HG03439 (cell line): ENCODE results near the gene DGKI.
"Not testable (repeated sequence)": the region's sequence is repeated elsewhere in the genome, so short reads cannot be mapped to it uniquely, and the experiment has no call there.

ENCODE experiments used
- ATAC-seq: cut with Tn5 transposase; IDR thresholded peaks from one replicate; pipeline ENCODE4 v1.9.1; 2021; ENCODE audit warnings: mild to moderate bottlenecking, moderate library complexity; ENCODE audit not compliant: unreplicated experiment

DGKI gene

DNA sequence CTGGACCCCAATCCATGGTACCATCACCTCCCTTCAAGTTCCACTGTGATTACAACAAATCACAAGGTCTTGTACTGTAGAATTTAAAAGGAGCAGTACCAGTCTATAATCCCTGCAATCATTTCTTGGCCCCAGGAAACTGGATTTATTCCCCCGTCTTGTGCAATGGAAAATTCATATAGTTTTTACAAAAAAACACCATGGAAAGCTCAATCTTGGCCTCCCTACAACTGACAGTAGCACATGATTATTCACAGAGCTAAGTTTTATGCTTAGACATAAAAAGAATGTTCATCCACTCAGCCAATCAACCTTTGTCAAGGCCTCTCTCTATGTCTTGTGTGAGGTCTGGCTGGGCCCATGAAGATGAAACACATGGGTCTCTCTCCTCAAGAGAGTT, 10.2 kb downstream of the DGKI start:
- no peak for ATAC-seq

DNA sequence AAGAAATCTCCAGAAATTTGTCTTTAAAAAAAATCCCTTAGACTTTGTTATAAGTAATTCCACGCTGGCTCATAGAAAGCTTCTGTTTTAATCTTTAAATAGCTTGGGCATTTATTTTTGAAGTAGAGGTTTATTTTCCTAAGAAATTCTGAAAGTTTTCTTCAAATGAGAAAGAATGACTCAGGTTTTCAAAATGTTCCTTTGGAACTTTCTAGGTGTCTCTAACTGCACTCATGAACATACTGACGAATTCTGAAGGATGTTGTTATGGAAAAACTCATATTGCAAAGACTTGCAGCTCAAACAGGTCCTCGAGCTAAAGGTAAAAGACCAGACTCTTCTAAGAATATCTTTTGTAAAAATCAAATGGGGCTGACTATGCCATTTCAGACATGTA, 10.7 kb downstream of the DGKI start:
- ATAC-seq = no peak

DNA sequence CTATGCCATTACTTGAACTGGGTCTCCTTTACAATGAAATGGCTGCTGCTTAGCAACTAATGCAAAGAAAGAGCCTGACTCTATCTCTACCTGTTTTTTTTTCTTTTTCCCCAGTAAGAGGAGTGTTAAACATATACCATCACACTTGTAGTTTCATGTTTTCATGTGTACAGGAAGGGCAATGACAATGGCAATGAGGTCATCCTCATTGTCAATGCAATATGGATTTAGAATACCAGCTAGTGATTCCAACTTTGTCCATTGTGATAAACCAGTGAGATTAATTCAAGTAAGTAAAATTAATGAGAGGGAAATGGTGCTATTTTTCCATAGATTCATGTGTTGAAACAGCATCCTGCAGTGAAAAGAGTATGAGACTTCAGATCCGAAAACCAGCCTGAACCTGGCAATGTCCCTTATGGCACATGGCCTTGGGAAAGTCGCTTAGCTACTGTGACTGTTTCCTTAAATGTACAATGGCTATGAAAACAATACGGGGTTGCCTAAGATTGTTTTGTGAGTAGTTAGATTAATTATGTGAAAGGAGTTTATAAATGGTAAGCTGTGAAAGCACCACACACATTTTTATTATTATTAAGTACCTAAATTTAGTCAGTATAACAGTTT, 11.2 kb downstream of the DGKI start:
- no peak for ATAC-seq

DNA sequence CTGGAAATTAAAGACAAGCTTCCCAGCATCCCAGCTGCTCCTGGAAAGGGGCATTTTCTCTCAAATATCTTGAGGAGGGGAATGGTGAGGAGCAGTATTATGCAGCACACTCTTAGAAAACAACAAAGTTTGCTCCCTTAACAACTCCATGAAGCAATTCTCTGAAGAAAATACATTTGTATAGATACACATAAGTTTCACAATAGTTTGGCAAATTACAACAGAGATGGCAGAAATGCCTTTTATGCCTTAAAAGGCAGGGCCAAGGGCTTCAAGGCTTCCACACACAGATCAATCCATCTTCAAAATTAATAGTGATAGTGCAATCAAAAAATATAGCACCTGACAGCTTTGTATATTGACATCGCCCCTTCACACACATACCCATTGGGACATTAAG, 12.2 kb downstream of the DGKI start:
- no peak for ATAC-seq

DNA sequence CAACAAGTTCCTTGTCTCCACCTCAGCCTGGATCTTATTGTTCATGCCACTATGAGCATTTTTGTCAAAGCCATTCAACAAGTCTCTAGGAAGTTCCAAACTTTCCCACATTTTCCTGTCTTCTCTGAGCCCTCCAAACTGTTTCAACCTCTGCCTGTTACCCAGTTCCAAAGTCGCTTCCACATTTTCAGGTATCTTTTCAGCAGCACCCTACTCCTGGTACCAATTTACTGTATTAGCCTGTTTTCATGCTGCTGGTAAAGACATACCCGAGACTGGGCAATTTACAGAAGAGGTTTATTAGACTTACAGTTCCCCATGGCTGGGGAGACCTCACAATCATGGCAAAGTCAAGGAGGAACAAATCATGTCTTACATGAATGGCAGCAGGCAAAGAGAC, 13.8 kb downstream of the DGKI start:
- ATAC-seq = not testable (repeated sequence)

DNA sequence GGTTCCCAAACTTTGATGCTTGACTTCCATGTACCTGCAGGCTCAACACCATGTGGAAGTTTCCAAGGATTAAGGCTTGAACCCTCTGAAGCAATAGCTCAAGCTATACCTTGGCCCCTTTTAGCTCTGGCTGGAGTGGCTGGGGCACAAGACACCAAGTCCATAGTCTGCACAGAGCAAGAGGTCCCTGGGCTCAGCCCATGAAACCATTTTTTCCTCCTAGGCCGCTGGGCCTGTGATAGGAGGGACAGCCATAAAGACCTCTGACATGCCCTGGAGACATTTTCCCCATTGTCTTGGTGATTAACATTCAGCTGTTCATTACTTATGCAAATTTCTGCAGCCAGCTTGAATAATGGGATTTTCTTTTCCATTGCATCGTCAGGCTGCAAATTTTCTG, 14.4 kb downstream of the DGKI start:
- no peak for ATAC-seq

DNA sequence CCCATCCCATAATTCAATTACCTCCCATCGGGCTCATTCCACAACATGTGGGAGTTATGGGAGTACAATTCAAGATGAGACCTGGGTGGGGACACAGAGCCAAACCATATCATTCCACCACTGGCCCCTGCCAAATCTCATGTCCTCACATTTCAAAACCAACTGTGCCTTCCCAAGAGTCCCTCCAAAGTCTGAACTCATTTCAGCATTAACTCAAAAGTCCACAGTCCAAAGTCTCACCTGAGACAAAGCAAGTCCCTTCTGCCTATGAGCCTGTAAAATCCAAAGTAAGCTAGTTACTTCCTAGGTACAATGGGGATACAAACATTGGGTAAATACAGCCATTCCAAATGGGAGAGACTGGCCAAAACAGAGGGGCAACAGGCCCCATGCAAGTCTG, 15.2 kb downstream of the DGKI start:
- not testable (repeated sequence) for ATAC-seq

DNA sequence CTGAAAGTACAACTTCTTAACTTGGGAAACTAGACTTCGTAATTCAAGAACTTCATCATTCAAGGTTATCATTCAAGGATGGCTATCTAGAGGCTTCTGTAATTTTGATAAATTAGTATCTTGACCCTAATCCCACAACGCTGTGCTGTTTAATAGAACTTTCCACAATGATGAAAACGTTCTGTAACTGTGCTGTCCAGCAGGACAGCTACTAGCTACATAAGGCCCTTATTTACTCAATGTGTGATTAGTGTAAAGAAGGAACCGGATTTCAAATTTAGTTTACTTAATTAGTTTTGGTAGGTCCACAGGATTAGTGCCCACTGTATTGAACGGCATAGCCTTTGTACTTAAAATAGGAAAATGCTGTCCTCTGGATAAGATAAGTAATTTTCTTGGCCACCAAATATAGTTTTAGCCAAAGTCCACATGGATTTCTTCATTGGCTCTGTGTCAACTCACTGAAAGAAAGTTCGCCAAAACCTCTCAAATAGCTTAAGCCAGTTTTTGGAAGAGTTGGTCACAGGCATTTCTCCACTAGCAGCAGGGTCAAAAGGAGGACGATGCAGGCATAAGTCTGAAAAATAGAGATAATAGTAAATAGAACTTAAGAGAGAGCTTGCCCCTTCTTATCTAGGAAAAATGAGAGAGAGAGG, 17.3 kb downstream of the DGKI start:
- ATAC-seq = no peak

DNA sequence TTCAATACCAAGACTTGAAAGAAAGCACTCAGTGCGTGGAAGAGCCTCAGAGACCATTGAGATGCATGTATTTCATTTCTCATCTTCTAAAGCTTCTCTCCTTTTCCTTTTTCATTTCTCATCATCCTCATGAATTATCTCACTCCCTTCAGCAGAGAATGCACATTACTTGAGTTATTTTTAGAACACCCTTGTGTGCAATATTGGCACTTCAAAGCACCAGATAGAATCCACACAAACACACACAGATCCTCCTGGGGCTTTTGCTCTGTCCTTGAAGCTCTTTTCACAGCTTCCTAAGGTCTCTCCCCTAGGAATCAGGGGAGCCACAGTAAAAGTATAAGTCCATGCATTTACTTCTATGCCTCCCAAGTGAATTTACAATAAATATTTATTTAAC, 18.3 kb downstream of the DGKI start:
- no peak for ATAC-seq

DNA sequence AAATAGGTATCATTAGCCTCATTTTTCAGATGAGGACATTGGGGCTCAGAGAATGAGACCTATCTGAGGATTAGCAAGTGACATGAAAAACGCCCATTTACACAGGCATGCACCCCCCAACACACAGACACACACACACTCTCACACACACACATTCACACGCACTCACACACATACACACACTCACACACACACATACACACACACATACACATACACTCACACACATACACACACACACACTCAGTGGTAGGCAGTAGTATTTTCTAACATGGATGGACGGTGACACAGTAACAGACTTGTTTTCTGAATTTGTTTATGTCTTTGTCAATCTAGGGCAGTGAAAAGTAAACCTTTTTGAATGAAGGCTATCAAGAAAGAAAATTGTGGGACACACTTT, 21.3 kb downstream of the DGKI start:
- no peak for ATAC-seq

DNA sequence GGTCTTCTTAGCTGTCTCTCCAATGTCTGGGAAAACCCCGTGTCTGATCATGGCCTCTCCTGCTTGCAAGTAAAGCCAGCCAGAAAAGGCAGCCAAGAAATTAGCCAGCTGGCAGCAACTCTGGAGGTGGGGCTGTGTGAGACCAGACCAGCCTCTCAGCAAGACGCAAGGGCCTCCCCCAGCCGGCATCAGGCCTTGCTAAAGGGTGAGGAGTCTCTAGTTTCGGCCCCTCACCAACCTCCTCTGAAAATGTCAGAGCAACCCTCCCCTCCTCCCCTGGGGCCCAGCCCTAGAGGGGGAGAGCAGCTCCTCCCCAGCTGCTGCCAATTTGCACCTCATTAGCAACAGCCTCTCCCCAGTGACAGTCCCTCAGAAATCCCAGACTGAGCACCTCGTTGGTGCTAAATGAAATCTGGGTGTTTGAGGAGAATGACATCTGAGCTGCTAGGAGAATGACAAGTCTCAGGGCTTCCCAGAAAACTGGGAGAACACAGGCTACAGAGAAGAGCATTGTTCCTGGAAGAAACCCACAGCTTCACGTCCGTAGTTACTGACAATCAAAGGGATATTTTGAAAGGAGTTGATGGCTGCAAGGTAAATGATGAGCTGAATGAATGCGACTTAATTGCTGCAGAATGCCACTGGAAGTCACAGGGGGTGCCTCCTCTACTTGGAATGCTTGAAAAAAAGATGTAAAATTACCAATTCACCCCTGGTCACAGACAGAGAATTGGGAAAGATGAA, 25.9 kb downstream of the DGKI start:
- ATAC-seq = no peak

DNA sequence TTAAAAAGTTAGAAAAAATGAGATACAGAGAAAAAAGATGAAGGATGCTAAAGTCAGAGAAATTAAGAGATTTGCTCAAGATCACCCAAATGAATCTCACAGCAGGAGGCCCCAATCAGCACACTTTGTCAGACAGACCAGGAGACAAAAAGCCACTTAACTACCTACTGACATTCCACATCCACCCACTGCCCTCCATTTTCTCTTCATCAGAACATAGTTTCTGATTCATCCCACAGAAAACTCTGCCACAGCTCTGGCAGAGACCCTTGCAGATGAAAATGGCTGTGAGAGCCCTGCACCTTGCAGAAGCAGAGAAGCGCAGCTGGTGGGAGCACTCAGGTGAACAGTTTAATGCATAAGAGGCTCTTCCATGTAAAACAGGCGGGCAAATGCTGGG, 26.6 kb downstream of the DGKI start:
- no peak for ATAC-seq

DNA sequence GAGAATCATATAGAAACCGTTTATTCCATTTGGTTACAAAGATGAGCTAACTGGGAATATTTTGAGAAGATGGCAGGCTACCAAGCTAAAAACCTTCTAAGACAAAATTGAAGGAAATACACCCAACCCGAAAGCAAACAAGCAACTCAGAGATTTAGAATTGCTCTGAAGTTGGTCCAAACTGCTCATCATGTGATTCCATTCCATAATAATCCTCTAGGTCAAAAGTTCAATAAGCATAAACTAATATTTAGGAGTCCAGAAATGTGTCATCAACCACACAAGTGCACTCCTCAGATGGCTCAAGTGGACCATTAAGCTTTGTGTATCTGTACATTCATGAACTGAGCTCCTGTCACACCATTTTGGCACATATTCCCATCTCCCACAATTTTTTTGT, 28.7 kb downstream of the DGKI start:
- no peak for ATAC-seq

DNA sequence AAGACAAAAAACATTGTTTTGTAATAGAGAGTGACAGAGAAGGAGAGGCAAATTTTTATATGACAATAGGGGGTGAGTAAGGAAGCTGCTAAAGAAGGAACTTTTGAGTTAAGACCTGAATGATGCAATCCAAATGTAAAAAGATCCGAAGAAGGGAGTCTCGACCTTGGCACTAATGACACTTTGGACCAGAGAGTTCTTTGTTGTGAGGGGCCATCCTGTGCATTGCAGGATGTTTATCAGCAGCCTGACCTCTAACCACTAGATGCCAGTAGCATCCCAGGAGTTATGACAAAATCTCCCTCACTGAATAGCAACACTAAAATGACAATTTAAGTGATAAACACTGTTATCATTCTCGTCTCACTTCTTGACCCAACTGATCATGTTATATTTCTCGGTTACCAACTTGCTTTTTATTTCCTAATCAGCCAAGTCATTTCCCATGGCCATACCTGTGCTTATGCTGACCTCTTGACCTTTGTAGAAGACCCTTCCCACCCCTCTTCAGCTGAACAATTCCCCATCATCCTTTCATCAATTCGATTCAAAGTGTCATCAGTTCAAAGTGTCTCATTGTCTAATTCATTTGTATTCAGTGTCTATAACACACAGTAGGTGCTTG, 30.0 kb downstream of the DGKI start:
- ATAC-seq = no peak

DNA sequence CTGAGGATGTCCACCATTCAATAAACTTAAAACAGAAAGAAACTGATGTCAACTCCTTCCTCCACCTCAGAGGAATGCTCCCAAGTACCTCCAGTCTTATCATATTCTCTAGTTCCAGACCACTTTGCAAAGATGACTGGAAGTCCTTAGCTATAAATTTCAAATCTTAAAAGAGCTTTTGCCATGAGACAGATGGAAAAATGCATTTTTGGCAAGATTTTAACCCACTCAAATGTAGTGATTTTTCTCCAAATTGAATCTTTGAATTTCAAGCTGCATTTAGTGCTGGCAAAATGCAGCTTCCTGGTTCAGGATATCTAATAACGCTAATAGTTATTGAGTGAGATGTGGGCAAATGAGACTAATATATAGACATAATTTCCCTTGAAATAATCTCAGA, 33.2 kb downstream of the DGKI start:
- no peak for ATAC-seq

DNA sequence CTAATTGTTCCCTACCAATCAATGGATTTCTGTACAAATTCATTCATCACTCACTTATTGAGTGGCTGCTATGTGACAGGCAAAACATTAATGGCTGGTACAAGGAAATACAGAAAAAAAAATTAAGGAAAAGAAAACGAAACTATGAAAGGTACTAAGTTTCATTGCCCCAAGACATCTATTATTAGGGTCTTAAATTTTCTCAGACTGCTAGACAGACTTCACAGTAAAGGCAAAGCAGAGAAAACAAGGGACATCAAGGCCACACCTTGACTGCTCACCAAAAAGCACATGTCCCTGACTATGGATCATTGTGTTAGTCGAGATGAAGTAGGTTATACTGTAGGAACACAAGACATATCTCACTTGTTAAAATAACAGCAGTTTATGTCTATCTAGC, 36.5 kb downstream of the DGKI start:
- no peak for ATAC-seq

DNA sequence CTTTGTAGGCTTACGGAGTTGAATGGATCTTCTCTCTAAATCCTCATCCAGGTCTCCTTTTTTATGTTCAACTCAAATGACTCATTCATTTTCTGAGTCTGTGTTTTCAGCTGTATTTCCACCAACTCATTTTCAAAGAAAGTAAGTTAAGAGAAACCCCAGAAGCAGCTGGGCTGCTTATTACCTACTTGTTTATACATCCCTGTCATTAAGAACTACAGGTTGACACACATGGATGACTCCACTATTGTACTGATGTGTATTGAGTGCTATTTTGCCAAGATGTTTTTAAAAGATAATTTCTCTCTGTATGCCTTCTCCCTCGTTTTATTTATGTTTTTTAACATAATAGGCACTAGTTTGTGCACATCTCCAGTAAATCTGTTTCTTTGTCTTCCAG, 41.9 kb downstream of the DGKI start:
- ATAC-seq = no peak

DNA sequence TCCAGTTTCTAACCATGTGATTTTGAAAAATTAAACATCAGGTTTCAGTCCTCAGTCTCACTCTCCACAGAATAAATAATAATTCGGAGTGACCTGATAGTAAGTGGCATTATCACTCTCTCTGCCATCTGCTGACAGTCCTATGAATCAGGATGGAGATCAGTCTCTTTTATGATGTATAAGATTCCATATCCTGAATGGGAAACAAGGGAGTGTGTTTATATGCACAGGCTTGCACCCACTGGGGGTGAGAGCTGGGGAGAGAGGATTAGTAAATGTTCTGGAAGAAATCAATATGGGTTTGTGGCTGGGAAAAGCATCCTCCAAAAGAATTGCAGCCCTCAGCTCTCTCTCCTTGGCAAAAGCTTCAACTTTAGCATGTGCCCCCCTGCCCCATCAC, 45.3 kb downstream of the DGKI start:
- ATAC-seq = no peak

DNA sequence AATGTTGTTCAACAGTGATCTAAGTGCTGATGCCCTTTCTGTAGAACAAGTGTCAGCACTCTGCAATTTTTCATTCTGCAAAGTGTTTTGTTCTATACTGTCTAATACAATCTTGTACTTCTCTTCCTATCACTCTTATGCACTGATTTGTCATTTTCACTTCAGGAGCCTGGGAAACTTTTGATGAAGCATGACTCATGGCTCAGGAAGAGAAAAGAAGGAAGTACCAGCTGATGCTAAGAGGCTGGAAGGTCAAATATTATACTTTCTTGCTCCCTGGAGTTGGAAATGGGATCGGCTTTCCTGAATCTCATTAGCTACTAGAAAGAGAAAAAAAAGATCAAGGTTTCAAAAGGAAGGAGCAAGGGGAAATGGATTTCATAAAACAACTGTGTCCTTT, 45.8 kb downstream of the DGKI start:
- no peak for ATAC-seq

DNA sequence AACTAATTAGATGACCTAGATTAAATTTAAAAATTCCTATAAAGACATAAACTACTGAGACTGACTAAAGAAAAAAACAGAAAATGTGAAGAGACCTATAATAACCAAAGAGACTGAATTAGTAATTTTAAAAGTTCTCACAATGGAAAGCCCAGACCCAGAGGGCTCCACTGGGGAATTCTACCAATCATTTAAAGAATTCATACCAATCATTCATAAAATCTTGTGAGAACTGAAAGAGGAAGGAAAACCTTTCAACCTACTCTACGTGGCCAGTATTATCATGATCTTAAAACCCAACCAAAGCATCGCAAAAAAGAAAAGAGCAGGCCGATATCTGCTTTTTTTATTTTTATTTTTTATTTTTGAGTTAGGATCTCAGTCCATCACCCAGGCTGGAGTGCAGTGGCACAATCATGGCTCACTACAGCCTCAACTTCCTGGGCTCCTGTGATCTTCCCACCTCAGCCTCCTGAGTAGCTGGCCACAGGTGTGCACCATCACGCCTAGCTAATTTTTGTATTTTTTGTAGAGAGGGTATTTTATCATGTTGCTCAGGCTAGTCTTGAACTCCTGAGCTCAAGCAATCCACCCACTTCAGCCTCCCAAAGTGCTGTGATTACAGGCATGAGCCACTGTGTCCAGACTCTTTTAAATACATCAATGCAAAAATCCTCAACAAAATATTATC, 48.6 kb downstream of the DGKI start:
- peak; percentile 86 for ATAC-seq

DNA sequence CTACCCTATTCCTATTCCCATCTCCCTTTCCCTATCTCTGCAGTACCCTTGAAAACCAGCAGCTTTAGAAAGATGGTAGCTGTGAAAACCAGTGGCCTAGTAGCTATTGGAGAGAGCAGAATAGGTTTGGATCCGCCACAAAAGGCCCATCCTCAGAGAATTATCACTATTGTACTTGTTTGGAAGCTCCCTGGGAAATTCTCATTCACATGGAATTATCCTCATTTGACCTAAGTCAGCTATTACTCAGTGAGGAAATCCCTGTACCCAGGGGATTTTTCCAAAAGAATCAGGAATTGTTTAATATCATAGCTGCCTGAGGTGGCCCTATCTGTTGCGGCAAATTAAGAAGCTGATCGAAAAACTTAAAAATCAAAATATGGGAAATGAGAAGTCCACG, 51.6 kb downstream of the DGKI start:
- ATAC-seq = no peak
